ENCODE data around the gene PHLDB1.
A peak's percentile ranks its signal among the peaks of the same experiment; 100 is the strongest.
"Not testable (repeated sequence)": the region's sequence is repeated elsewhere in the genome, so short reads cannot be mapped to it uniquely, and the experiment has no call there.

The PHLDB1 gene

DNA sequence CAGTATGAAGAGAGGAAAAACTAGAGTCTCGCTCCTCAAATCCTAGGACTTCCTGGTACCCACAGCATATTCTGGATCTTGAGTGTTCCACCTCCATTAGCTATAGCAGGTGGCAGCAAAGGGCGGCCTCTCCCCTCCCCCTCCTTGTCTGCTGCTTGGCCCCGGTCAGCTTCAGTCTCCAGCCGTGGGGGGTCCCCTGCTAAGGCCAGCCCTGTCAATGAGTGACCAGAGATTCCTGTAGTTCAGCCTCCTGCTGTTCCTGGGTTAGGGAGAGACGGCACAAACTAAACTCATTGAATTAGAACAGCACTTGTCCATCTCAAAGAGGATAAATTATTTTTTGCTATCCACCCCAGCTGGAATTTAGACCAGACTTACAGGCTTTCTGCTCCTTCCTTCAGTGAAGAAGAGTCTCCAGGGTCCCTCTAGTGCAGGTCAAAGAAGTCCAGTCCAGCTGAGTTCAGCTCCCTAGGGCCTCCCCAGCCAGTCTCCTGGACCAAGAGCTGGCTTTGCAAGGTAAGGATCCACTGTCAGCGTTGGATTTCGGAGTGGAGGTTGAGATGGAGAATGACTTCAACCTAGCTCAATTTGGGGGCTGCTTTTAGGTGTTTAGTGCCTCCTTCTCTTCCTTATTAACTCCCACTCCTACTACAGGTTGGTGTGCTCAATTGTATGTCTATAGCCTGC lies 1.1 kb upstream of the PHLDB1 start:
- no peak for DNase-seq

GRCh38 chr11:118606844-118607228 lies 579 bp upstream of the PHLDB1 start:
- no peak for DNase-seq

DNA sequence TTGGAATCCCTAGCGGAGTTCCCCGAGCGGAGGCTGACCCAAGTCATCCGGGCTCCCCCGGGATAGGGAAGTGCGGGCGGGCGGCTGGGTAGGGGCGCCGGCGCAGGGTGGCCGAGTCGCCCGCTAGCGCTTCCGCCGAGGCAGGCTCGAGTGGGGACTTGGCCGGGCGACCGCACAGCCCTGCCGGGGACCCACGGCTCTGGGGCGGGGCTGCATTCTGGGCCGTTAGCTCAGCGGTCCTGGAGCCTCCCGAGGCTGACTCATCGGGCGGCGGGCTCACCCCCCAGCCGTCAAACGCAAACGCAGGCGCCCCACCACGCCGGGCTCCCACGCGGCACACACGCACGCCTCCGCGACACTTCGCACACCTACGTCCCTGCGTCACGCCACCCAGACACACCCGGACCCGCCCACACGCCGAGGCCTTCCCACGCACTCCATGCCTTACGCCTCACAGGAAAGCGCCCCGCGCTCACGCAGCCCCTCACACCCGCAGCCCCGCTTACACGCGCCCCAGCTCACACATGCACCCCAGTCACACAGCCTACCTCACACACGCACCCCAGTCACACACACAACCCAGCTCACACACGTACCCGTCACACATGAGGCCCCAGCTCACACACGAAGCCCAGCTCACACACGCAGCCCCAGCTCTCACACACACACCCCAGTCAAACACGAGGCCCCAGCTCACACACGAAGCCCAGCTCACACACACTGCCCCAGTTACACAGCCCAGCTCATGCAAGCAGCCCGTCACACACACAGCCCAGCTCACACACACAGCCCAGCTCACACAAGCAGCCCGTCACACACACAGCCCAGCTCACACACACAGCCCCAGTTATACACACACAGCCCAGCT lies 1.2 kb downstream of the PHLDB1 start:
- peak; percentile 79 for DNase-seq

- DNase-seq, result no peak
Observed at GRCh38 chr11:118609380-118610224, 2.2 kb downstream of the PHLDB1 start.

GRCh38 chr11:118610225-118610772 lies 2.9 kb downstream of the PHLDB1 start:
- DNase-seq, result no peak

DNA sequence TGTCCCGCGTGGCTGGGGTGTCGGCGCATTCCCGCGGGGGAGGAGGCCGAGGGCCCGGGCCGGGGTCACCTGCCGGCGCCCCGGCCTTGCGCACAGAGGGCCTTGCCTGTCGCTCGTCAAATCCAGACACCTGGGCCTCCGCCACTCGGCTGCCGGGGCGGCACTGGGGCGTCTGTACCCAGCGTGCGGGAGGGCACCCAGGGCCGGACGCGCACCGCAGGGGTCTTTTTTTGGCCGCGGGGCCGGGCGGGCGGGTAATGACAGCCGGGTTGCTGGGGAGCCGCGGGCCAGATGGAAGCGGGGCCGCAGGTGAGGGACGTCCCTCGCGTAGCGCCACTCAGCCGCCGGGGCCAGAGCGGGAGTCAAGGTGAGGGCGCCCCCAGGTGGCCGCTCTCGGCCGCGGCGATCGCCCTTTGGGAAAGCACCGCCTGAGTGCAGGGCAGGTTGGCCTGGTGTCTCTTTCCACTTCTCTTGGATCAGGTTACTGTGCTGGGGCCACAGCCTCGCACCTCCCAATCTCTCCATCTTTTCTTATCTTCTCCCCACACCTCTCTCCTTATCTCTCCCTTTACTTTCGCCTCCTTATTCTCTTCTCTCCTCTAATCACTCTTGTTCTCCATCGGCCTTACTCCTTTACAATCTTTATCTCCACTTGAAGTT lies 3.5 kb downstream of the PHLDB1 start:
- DNase-seq, result peak; percentile 86

GRCh38 chr11:118611433-118611795 lies 4.0 kb downstream of the PHLDB1 start:
- not testable (repeated sequence) for DNase-seq

- no peak for DNase-seq
Observed at GRCh38 chr11:118612378-118612777, 5.0 kb downstream of the PHLDB1 start.

DNA sequence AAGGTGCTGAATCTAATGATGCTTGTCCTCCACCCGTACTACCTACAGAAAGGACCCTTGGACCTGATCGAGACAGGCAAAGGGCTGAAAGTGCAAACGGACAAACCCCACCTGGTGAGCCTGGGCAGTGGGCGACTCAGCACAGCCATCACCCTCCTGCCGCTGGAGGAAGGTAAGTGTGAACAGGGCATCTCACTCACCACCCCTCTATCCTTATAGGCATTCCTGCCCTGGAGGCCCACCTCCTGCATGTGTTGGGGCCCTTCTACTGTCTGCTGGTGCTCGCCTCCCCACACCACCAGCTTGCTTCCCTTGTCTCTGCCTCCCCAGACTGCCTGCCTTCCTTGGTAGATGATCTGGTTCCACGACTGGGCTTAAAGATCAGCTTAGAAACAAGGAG lies 7.1 kb downstream of the PHLDB1 start:
- no peak for DNase-seq

DNA sequence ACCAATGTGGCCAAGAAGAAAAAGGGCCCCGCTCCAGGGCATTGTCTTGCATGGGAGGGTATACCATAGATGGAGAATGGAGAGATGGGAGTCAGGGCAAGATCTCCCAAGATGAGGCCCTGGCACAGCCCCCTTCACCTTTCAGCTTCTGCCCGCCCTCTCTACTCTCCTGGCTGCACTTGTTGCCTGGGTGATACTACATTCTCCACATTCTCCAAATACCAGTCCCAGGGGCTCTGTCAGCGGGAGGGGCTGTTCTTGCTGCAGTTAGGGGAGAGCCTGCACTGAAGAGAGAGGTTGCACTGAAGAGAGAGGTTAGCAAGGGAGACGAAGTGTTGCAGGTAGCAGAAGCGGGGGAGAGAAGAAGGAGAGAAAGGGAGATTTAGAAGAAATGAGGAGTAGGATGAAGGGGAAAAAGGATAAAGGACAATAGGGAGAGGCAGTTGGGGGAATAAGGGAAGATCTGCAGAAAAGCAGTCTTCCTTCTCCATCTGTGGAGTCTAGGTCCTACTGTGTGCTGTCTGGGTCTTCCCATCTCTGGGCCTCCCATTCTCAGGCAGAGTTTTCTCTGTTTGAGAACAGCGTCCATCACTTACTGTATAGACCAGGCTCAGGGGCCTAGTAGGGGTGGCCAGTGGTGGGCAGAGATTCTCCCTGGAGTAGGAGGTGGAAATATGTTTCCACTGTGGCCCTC lies 8.0 kb downstream of the PHLDB1 start:
- DNase-seq, result no peak

DNA sequence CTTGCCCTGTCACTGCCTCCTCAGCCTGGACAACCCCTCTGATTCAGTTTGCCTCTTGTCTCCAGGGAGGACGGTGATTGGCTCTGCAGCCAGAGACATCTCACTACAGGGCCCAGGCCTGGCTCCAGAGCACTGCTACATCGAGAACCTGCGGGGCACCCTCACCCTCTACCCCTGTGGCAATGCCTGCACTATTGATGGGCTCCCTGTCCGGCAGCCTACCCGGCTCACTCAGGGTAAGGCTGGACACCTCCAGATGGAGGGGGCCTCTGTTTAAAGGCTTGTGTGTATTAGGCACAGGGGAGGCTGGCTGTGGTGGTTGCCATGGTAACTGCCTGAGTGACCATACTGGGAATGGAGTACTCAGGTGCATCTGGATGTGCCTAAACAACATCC lies 8.6 kb downstream of the PHLDB1 start:
- DNase-seq, result no peak

DNA sequence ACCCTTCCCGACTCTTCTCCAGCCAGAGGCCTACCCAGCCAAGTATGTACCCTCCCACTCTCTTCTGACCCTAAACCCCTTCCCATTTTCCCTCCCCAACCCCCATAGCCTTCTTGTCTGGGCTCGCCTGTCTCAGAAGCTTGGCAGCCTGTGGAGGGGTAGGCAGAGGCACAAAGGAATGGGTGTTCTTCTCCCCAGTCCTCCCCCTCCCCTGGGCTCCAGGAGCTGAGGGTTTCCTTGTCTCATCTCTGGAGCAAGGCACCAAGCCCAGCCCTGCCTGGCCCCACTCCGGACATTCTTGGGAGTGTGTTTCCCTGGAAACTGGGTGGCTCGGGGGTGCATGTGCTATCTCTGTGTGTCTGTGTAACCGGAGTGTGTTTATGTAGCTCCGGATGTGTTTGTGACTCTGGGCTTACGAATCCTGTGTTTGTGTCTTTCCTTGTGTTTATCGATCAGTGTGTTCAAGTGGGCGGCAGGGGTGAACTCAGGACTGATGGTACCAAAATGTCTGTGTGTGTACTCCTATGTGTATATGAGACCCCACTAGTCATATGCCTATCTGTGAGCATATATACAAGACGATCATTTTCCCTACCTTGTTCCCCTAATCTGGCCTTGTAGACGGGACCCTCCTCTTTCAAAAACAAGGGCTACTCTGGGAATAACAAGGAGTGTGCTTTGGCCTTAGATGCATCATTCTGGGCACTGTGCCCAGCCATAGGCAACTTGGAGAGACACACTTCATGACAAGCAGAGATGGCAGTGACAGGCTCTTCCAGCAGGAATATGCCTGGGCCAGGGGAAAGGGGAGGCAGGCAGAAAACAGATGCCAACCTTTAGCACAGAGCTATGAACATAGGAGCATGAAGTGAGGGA lies 10.9 kb downstream of the PHLDB1 start:
- DNase-seq, result no peak

GRCh38 chr11:118618991-118619375 lies 11.6 kb downstream of the PHLDB1 start:
- DNase-seq, result no peak

- no peak for DNase-seq
Observed at GRCh38 chr11:118619444-118620197, 12.2 kb downstream of the PHLDB1 start.

- no peak for DNase-seq
Observed at GRCh38 chr11:118620529-118621070, 13.2 kb downstream of the PHLDB1 start.

DNA sequence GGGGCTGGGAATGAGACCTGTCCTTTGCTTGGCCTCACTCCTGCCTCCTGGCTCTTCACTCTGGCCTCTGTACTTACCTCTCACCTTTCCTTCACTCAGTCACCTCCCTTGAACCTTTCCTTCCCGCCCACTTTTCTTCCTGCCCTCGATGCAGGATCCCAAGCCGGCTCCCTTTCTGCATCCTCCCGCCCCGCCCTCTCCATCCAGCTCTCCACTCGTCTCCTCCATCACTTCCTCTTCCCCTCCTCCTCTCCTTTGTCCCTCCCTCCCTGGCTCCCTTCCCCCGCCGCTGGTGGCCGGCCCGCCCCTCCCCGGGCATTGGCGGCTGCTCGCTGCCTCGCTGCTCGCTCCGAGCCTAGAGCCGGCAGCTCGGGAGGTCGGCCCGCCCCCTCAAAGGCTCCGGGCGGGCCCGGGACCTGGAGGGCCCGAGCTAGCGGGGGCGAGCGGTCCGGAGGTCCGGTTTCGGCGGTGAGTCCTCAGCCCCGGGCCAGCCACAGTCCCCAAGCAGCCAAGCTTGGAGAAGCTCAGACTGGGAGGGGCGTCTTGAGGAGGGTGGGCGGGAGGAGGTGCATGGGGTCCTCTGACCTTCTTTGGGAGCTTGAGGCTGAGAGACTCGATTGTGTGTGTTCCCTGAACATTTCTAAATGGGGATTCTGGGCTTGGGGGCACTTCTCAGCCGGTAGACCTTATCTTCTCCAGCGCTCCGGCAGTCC lies 13.8 kb downstream of the PHLDB1 start:
- peak; percentile 18 for DNase-seq

- DNase-seq, result no peak
Observed at GRCh38 chr11:118621784-118622375, 14.5 kb downstream of the PHLDB1 start.

- no peak for DNase-seq
Observed at GRCh38 chr11:118622376-118623268, 15.2 kb downstream of the PHLDB1 start.

Measured in activated gamma-delta T cell treated with Interleukin-2 at 50 U/mL for 16 hours (primary cell).